ENCODE data around the gene CRLF1.

CRLF1 gene

DNA sequence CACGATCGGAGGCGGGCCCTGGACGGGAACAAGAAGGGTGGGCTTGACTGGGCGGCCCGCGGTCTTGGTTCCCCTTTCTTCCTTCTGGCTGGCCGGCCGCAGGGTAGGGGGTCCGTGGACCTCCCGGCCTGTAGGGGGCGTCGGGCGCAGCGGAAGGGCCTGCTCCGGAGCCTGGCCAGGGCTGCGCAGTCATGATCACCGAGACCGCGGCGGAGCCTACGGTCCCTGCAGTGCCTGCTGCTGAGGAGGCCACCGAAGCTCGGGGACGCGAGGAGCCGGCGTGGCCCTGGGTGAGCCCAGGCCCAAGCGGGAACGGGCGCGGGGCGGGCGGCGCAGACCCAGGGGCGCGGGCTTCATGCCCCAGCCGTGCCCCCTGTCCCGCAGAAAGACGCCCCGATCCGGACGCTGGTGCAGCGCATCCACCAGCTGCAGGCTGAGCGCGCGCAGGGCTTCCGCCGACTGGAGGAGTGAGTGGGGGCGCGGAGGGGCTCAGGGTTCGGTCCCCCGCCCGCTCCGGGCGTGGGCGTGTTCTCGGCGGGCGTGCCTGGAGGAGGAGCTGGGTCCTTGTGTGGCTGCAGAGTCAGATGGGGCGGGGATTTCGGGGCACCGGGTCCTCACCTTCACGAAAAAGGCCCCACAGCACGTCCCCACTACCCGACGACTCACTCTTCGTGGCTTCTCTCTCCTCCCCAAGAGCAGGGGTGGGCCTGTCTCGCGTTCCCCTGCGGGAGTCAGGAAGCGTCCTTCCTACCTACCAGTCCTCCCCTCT is 17.8 kb downstream of the CRLF1 start, which contains the start of gene REX1BD:
Gene REX1BD (plus strand): TSS at position 188 of the 769 bp plus-strand sequence. CDS start 4 bp downstream, at position 192.
- peak; percentile 54 for DNase-seq
- Histone ChIP-seq H3K4me3 (ENCODE audit: low read depth, low read length) (peak within 1 kb of the TSS; percentile 71), H3K27ac (peak within 1 kb of the TSS; percentile 73), H3K27me3 (replicated peaks) (no peaks in the 10 kb centered on the region), H3K36me3 (replicated peaks) (peaks cover 6% of the 10 kb centered on the region)
- in situ Hi-C loops (cut with HindIII; ENCODE audit: low pct_ligation_motif_present, low sequenced_read_pairs): loop anchor here (25.0 kb wide), 1 partner anchor 274 kb away; no protein-coding TSS in a partner anchor
- TF ChIP-seq, protein P1, sequence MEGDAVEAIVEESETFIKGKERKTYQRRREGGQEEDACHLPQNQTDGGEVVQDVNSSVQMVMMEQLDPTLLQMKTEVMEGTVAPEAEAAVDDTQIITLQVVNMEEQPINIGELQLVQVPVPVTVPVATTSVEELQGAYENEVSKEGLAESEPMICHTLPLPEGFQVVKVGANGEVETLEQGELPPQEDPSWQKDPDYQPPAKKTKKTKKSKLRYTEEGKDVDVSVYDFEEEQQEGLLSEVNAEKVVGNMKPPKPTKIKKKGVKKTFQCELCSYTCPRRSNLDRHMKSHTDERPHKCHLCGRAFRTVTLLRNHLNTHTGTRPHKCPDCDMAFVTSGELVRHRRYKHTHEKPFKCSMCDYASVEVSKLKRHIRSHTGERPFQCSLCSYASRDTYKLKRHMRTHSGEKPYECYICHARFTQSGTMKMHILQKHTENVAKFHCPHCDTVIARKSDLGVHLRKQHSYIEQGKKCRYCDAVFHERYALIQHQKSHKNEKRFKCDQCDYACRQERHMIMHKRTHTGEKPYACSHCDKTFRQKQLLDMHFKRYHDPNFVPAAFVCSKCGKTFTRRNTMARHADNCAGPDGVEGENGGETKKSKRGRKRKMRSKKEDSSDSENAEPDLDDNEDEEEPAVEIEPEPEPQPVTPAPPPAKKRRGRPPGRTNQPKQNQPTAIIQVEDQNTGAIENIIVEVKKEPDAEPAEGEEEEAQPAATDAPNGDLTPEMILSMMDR (IDR thresholded peaks at IDR 0.05; ENCODE audit: low read depth, low read length, missing control alignments): peak; percentile 85

DNA sequence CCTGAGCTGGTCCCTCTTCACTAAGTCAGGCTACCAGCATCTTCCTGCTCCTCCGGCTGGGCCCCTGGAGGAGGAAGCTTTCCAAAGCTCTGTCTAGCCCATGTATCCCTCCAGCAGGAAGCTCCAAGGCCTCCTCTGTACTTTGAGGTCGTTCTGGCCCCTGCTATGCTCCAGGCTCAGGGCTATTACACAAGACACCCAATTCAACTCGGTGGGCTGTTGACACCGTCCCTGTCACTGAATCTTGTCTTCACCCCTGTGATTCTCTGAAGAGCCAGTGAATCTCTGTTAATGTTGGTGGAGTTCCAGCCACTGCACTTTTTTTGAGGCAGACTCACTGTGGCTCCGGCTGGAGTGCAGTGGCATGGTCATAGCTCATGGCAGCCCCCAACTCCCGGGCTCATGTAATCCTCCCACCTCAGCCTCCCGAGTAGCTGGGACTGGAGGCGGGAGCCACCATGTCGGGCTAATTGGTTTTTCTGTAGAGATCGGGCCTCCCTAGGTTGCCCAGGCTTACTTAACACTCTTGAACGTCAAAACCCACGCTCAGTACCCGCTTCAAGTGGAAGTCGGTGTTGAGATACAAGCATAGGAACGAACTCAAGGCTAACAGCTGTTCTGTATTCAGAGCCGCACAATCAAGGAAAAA is 18.5 kb downstream of the CRLF1 start:
- Histone ChIP-seq H3K27ac (peak overlapping the region; percentile 73), H3K4me3 (ENCODE audit: low read depth, low read length) (peak overlapping the region; percentile 71), H3K27me3 (replicated peaks) (no peaks in the 10 kb centered on the region), H3K36me3 (replicated peaks) (peaks cover 6% of the 10 kb centered on the region)
- TF ChIP-seq, protein P1 (IDR thresholded peaks at IDR 0.05; ENCODE audit: low read depth, low read length, missing control alignments): no peak
- in situ Hi-C loops (cut with HindIII; ENCODE audit: low pct_ligation_motif_present, low sequenced_read_pairs): loop anchor here (25.0 kb wide), 1 partner anchor 274 kb away; no protein-coding TSS in a partner anchor
- no peak for DNase-seq

DNA sequence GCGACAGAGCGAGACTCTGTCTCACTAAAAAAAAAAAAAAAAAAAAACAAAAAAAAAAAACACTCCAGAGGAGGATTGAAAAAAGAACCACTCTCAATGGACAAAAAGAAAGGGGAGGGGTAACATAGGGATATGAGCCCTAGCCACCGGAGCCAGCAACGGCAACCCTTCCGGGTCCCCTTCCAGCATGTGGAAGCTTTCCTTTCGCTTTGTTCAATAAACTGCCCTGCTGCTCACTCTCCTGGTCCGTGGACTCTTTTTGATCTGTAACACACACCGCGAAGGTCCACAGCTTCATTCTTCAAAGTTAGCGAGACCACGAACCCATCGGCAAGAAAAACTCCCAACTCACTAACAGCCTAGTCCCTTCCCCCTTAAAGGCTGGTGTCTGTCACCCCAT is 19.0 kb downstream of the CRLF1 start:
- no peak for DNase-seq
- Histone ChIP-seq H3K4me3 (ENCODE audit: low read depth, low read length) (no peak overlapping the region), H3K27me3 (replicated peaks) (no peaks in the 10 kb centered on the region), H3K27ac (no peak overlapping the region), H3K36me3 (replicated peaks) (peaks cover 6% of the 10 kb centered on the region)
- TF ChIP-seq, protein P1 (IDR thresholded peaks at IDR 0.05; ENCODE audit: low read depth, low read length, missing control alignments): no peak
- in situ Hi-C loops (cut with HindIII; ENCODE audit: low pct_ligation_motif_present, low sequenced_read_pairs): loop anchor here (25.0 kb wide), 1 partner anchor 275 kb away; no protein-coding TSS in a partner anchor

DNA sequence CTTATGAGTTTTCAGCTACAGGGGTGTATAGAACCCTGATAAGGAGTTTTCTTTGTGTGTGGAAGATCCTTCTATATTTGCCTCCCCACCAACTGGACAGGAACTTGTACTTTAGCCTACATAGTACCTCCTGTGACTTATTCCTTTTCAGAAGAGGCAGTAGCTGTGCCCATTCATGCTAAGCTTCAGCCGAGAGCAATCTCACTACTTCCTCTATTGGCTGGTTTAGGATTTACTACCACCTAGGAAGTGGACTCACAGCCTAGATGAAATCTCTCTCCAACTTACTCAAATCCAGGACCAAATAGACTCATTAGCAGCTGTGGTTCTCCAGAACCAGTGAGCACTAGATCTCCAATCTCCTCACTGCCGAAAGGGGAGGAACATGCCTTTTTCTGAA is 20.3 kb downstream of the CRLF1 start:
- Histone ChIP-seq H3K27me3 (replicated peaks) (no peaks in the 10 kb centered on the region), H3K27ac (no peak overlapping the region), H3K36me3 (replicated peaks) (peaks cover 6% of the 10 kb centered on the region), H3K4me3 (ENCODE audit: low read depth, low read length) (no peak overlapping the region)
- no peak for DNase-seq
- TF ChIP-seq, protein P1 (IDR thresholded peaks at IDR 0.05; ENCODE audit: low read depth, low read length, missing control alignments): no peak
- in situ Hi-C loops (cut with HindIII; ENCODE audit: low pct_ligation_motif_present, low sequenced_read_pairs): loop anchor here (25.0 kb wide), 1 partner anchor 276 kb away; no protein-coding TSS in a partner anchor

DNA sequence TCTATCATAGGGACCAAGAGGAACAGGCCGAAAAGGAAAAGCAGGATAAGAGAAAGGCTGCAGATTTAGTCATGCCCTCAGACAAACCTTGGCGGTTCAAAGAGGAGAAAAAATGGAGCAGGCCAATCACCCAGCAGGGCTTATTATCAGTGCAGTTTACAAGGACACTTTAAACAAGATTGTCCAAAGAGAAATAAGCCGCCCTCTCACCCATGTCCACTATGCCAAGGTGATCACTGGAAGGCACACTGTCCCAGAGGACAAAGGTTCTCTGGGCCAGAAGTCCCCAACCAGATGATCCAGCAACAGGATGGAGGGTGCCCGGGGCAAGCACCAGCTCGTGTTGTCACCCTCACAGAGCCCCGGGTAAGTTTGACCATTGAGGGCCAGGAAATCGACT is 26.3 kb downstream of the CRLF1 start:
- TF ChIP-seq, protein P1 (IDR thresholded peaks at IDR 0.05; ENCODE audit: low read depth, low read length, missing control alignments): no peak
- no peak overlapping the region for H3K27ac ChIP-seq

More for the DNA sequence above, 26.3 kb downstream of the CRLF1 start:
- in situ Hi-C loops (cut with HindIII; ENCODE audit: low pct_ligation_motif_present, low sequenced_read_pairs): loop anchor here (25.0 kb wide), 1 partner anchor 282 kb away; no protein-coding TSS in a partner anchor
- Histone ChIP-seq H3K27me3 (replicated peaks) (no peaks in the 10 kb centered on the region), H3K4me3 (ENCODE audit: low read depth, low read length) (no peak overlapping the region), H3K36me3 (replicated peaks) (peaks cover 18% of the 10 kb centered on the region)
- no peak for DNase-seq
